ENCODE measurements around the gene TKTL1.

- TF ChIP-seq CTCF (conservative IDR thresholded peaks at IDR 0.05; ENCODE audit: low read depth in 2 of 2) (no peak), EZH2 (IDR thresholded peaks at IDR 0.05; ENCODE audit: low read depth, unreplicated experiment) (no peak), POLR2AphosphoS5 (IDR thresholded peaks at IDR 0.05; ENCODE audit: low read depth) (no peak), EZH2phosphoT487 (IDR thresholded peaks at IDR 0.05; ENCODE audit: unreplicated experiment) (no peak)
- TF ChIP-seq, protein P1, sequence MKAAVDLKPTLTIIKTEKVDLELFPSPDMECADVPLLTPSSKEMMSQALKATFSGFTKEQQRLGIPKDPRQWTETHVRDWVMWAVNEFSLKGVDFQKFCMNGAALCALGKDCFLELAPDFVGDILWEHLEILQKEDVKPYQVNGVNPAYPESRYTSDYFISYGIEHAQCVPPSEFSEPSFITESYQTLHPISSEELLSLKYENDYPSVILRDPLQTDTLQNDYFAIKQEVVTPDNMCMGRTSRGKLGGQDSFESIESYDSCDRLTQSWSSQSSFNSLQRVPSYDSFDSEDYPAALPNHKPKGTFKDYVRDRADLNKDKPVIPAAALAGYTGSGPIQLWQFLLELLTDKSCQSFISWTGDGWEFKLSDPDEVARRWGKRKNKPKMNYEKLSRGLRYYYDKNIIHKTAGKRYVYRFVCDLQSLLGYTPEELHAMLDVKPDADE (IDR thresholded peaks at IDR 0.05), result no peak
These were observed 13.6 kb downstream of the TKTL1 start for GRCh38 chrX:154309041-154309775.
